Fibroblast of lung (primary cell): ENCODE measurements around the gene RDH16.
"Not testable (repeated sequence)": the region's sequence is repeated elsewhere in the genome, so short reads cannot be mapped to it uniquely, and the experiment has no call there.

Experiments
- EZH2 ChIP-seq: IDR thresholded peaks from 2 replicates; pipeline ENCODE4 v1.5.1; 2012; ENCODE audit warnings: low read length, control low read depth, mild to moderate bottlenecking; ENCODE audit errors: missing control alignments
- TF ChIP-seq, protein P1 (sequence below), 2 donors: IDR thresholded peaks in 1 of 2; conservative IDR thresholded peaks in 1 of 2; 1 replicate in 1 of 2; 2 replicates in 1 of 2; pipeline ENCODE4 v1.5.1; 2011 to 2012; ENCODE audit warnings: low read length in 2 of 2, control low read depth in 1 of 2, inconsistent platforms in 1 of 2, low read depth in 1 of 2, mild to moderate bottlenecking in 1 of 2

DNA sequence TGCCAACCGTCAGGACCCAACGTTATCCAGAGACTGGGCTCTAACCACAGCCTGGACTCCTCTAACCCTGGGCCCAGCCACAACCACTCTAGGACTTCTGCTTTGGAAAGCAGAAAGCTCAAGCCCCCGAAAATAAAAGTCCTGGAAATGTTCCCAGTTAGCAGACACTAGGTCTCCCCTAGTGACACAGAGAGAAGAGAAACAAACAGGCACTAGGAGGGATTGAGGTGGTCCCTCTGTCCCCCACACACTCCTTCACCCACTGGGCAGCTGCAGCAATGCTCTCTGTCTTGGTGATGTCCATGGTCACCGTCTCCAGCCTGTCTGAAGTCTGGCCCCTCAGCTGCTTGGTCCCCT lies 16.5 kb downstream of the RDH16 start:
- TF ChIP-seq, protein P1, sequence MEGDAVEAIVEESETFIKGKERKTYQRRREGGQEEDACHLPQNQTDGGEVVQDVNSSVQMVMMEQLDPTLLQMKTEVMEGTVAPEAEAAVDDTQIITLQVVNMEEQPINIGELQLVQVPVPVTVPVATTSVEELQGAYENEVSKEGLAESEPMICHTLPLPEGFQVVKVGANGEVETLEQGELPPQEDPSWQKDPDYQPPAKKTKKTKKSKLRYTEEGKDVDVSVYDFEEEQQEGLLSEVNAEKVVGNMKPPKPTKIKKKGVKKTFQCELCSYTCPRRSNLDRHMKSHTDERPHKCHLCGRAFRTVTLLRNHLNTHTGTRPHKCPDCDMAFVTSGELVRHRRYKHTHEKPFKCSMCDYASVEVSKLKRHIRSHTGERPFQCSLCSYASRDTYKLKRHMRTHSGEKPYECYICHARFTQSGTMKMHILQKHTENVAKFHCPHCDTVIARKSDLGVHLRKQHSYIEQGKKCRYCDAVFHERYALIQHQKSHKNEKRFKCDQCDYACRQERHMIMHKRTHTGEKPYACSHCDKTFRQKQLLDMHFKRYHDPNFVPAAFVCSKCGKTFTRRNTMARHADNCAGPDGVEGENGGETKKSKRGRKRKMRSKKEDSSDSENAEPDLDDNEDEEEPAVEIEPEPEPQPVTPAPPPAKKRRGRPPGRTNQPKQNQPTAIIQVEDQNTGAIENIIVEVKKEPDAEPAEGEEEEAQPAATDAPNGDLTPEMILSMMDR (conservative IDR thresholded peaks at IDR 0.05 in 1 of 2, IDR thresholded peaks at IDR 0.05 in 1 of 2; ENCODE audit: low read depth in 1 of 2, low read length in 2 of 2), result not testable (repeated sequence)
- not testable (repeated sequence) for TF ChIP-seq EZH2
